Activated T-cell treated with anti-CD3 and anti-CD28 coated beads for 4 hours (primary cell): Measurements from ENCODE around the gene TTC39B.
A peak's percentile ranks its signal among the peaks of the same experiment; 100 is the strongest.

Experiments
- DNase-seq: peaks from one replicate; pipeline ENCODE4 v3.0.0-alpha.2; 2020

The TTC39B gene

GRCh38 chr9:15157381-15157780 is 149.6 kb downstream of the TTC39B start:
- no peak for DNase-seq

- DNase-seq = no peak
Measured at GRCh38 chr9:15156241-15156640, 150.8 kb downstream of the TTC39B start.

GRCh38 chr9:15155826-15156225 is 151.2 kb downstream of the TTC39B start:
- no peak for DNase-seq

GRCh38 chr9:15155323-15155722 is 151.7 kb downstream of the TTC39B start:
- DNase-seq = no peak

- no peak for DNase-seq
Measured at GRCh38 chr9:15154677-15155076, 152.3 kb downstream of the TTC39B start.

- no peak for DNase-seq
Measured at GRCh38 chr9:15153961-15154360, 153.1 kb downstream of the TTC39B start.

- no peak for DNase-seq
Measured at GRCh38 chr9:15150939-15151338, 156.1 kb downstream of the TTC39B start.

GRCh38 chr9:15149450-15149849 is 157.6 kb downstream of the TTC39B start:
- no peak for DNase-seq

GRCh38 chr9:15146268-15146700 is 160.7 kb downstream of the TTC39B start:
- no peak for DNase-seq

GRCh38 chr9:15144622-15145061 is 162.4 kb downstream of the TTC39B start:
- DNase-seq = no peak

- no peak for DNase-seq
Measured at GRCh38 chr9:15142878-15143534, 164.0 kb downstream of the TTC39B start.

GRCh38 chr9:15140051-15140450 is 167.0 kb downstream of the TTC39B start:
- DNase-seq = no peak

- no peak for DNase-seq
Measured at GRCh38 chr9:15139469-15139868, 167.5 kb downstream of the TTC39B start.

- no peak for DNase-seq
Measured at GRCh38 chr9:15138357-15138686, 168.7 kb downstream of the TTC39B start.

GRCh38 chr9:15137658-15138356 is 169.2 kb downstream of the TTC39B start:
- DNase-seq = no peak

- no peak for DNase-seq
Measured at GRCh38 chr9:15137089-15137488, 169.9 kb downstream of the TTC39B start.

GRCh38 chr9:15136646-15137045 is 170.4 kb downstream of the TTC39B start:
- no peak for DNase-seq

- DNase-seq = peak; percentile 9
Measured at GRCh38 chr9:15135164-15135792, 171.7 kb downstream of the TTC39B start.

GRCh38 chr9:15133488-15133887 is 173.5 kb downstream of the TTC39B start:
- DNase-seq = no peak

- DNase-seq = no peak
Measured at GRCh38 chr9:15132091-15132490, 174.9 kb downstream of the TTC39B start.

GRCh38 chr9:15131094-15131493 is 175.9 kb downstream of the TTC39B start:
- DNase-seq = no peak

- no peak for DNase-seq
Measured at GRCh38 chr9:15127831-15128230, 179.2 kb downstream of the TTC39B start.

- no peak for DNase-seq
Measured at GRCh38 chr9:15121630-15122029, 185.4 kb downstream of the TTC39B start.

- no peak for DNase-seq
Measured at GRCh38 chr9:15116130-15116580, 190.9 kb downstream of the TTC39B start.
